DND-41 (cell line): ENCODE data around the gene SDK2.

ENCODE experiments used
- ATAC-seq: fragments of 200-7000 bp; cut with Tn5 transposase; 3 replicates; pipeline ENCODE4 v1.9.1; 2021; ENCODE audit warnings: low read depth; ENCODE audit not compliant: insufficient read depth
- DNase-seq: peaks from one replicate; pipeline ENCODE4 v3.0.0-alpha.2; 2020
- H2AFZ ChIP-seq: 2 replicates; pipeline ENCODE4 v1.6.0; 2012; ENCODE audit warnings: low read depth, low read length
- H3K27ac ChIP-seq: 2 replicates; pipeline ENCODE4 v1.5.1; 2012; ENCODE audit warnings: low read length, inconsistent platforms
- H3K27me3 ChIP-seq: fragments of 200-600 bp; sonication (generic); 2 replicates; pipeline ENCODE4 v1.6.0; 2012; ENCODE audit warnings: low read length, mild to moderate bottlenecking, inconsistent platforms; ENCODE audit not compliant: insufficient read depth, poor library complexity
- H3K36me3 ChIP-seq: 2 replicates; pipeline ENCODE4 v1.5.1; 2012; ENCODE audit warnings: low read length, inconsistent platforms; ENCODE audit not compliant: insufficient read depth
- H3K4me1 ChIP-seq: 2 replicates; pipeline ENCODE4 v1.5.1; 2012; ENCODE audit warnings: mild to moderate bottlenecking, low read length; ENCODE audit not compliant: insufficient read depth
- H3K4me2 ChIP-seq: 2 replicates; pipeline ENCODE4 v1.6.0; 2012; ENCODE audit warnings: mild to moderate bottlenecking, moderate library complexity, low read length, inconsistent platforms; ENCODE audit not compliant: insufficient read depth
- H3K4me3 ChIP-seq, 2 experiments: fragments of 200-600 bp in 1 of 2; shearing (Covaris generic) in 1 of 2; 2 replicates each; pipeline ENCODE4 v1.5.1; 2012 to 2016; ENCODE audit warnings: inconsistent platforms in 2 of 2, low read length in 2 of 2, mild to moderate bottlenecking in 2 of 2, low read depth in 1 of 2, moderate library complexity in 1 of 2
- H3K79me2 ChIP-seq: 2 replicates; pipeline ENCODE4 v1.6.0; 2012; ENCODE audit warnings: low read length, inconsistent platforms; ENCODE audit not compliant: insufficient read depth
- H3K9ac ChIP-seq: 2 replicates; pipeline ENCODE4 v1.6.0; 2012; ENCODE audit warnings: low read depth, mild to moderate bottlenecking, inconsistent platforms, low read length, moderate library complexity
- H3K9me3 ChIP-seq: 2 replicates; pipeline ENCODE4 v1.5.1; 2012; ENCODE audit warnings: low read length, moderate library complexity, mild to moderate bottlenecking, inconsistent platforms; ENCODE audit not compliant: insufficient read depth, severe bottlenecking
- H4K20me1 ChIP-seq: 2 replicates; pipeline ENCODE4 v1.6.0; 2012; ENCODE audit warnings: low read length; ENCODE audit not compliant: insufficient read depth
- CTCF ChIP-seq: IDR thresholded peaks from 2 replicates; pipeline ENCODE4 v1.5.1; 2012; ENCODE audit warnings: borderline replicate concordance, low read length, moderate library complexity, mild to moderate bottlenecking; ENCODE audit not compliant: poor library complexity, severe bottlenecking; ENCODE audit errors: extremely low read depth
- EZH2 ChIP-seq: IDR thresholded peaks from 3 replicates; pipeline ENCODE4 v1.6.1; 2012; ENCODE audit warnings: borderline replicate concordance, low read depth, mild to moderate bottlenecking, moderate library complexity, low read length, inconsistent platforms; ENCODE audit not compliant: severe bottlenecking

SDK2 gene

GRCh38 chr17:73495641-73496040, 148.6 kb downstream of the SDK2 start:
- Histone ChIP-seq H3K4me3 (no peak overlapping the region), H3K27ac (no peak overlapping the region), H3K4me2 (no peak overlapping the region), H2AFZ (no peak overlapping the region), H4K20me1 (no peaks in the 10 kb centered on the region; the same call in 1 of the 2 replicates), H3K4me1 (no peaks in the 10 kb centered on the region), H3K79me2 (no peaks in the 10 kb centered on the region), H3K36me3 (no peaks in the 10 kb centered on the region), H3K9me3 (no peaks in the 10 kb centered on the region), H3K9ac (no peak overlapping the region), H3K27me3 (peaks cover 3% of the 10 kb centered on the region)
- ATAC-seq (no peak), DNase-seq (no peak)
- TF ChIP-seq EZH2 (no peak), CTCF (no peak)

DNA sequence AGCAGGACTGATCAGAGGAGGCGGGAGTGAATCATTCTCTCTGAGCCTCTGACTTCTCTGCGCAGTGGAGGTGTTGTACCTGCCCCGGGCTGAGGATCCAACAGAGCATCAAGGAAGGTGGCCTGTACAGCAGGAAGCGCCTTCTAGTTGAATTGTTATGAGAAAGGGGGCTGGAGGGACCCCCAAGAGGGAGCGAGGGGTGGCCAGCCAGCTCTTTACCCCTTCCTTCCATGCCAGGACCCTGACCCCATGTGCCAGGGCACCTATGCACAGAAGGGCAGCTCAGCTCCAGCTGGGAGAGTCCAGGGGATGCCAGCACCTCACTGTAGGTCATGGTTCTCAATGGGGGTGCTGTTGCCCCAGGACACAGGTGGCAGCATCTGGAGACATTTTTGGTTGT, 149.3 kb downstream of the SDK2 start:
- no peak overlapping the region for H3K4me2 ChIP-seq
- no peaks in the 10 kb centered on the region for H3K79me2 ChIP-seq
- TF ChIP-seq CTCF (no peak), EZH2 (no peak)
- H3K27me3 ChIP-seq, result peaks cover 3% of the 10 kb centered on the region
- no peaks in the 10 kb centered on the region for H3K36me3 ChIP-seq
- H2AFZ ChIP-seq, result no peak overlapping the region
- no peak overlapping the region for H3K27ac ChIP-seq
- no peaks in the 10 kb centered on the region for H3K9me3 ChIP-seq
- no peak overlapping the region for H3K4me3 ChIP-seq
- H4K20me1 ChIP-seq, result no peaks in the 10 kb centered on the region; the same call in 1 of the 2 replicates
- DNase-seq, result no peak
- H3K4me1 ChIP-seq, result no peaks in the 10 kb centered on the region
- H3K9ac ChIP-seq, result no peak overlapping the region
- no peak for ATAC-seq

DNA sequence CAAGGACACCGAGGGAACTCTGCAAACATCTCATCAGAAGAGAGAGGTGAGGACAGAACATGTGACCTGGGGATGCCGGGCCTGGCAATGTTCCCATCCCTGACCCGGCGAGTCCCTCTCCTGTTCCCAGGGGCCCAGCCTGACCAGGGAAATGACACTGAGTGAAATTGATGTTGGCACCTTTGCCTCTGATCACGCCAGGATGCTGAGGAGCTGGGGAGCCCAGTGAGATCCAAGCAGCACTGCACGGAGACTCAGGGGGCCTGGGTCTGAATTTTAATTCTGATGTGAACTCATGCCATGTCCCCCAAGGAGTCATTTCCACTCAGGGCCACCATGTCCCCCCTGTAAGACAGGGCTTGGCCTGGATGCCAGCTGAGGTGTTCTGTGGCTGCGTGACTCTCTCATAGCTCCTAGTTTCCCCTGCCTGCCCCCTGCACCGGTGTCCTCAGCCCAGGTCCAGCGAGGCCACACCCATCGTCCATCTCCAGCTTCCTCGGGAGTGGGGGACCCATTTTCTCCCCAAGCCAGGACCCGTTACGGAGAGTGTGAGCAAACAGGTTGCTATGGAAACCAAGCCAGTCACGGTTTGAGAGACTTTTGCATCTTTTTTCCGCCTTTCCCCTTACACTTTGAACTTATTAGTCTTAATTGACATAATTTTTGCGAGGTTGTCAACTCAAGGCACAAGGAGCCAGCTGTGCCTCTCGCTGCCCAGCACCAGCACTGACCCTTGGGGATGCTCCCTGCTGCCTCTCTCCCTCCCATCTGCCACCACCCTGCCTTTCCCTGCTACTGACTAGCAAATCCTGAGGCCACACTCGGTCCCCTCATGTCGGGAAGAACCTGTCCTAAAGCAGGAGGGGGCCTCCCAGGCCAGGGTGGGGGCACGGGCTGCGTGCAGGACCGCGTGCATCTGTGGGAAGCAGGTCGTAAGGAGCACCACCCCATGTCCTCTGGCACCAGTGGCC, 150.0 kb downstream of the SDK2 start:
- Histone ChIP-seq H2AFZ (no peak overlapping the region), H3K9ac (no peak overlapping the region), H3K4me1 (no peaks in the 10 kb centered on the region), H3K4me3 (no peak overlapping the region), H3K27ac (no peak overlapping the region), H3K9me3 (no peaks in the 10 kb centered on the region), H3K36me3 (no peaks in the 10 kb centered on the region), H3K4me2 (no peak overlapping the region), H3K79me2 (no peaks in the 10 kb centered on the region), H4K20me1 (no peaks in the 10 kb centered on the region; the same call in 1 of the 2 replicates), H3K27me3 (peaks cover 3% of the 10 kb centered on the region)
- no peak for ATAC-seq
- no peak for TF ChIP-seq CTCF
- TF ChIP-seq EZH2, result no peak
- no peak for DNase-seq
